Central memory CD4-positive, alpha-beta T cell (primary cell): Measurements from ENCODE around the gene KIRREL1.
"Not testable (repeated sequence)": the region's sequence is repeated elsewhere in the genome, so short reads cannot be mapped to it uniquely, and the experiment has no call there.

Experiments used
- DNase-seq: peaks from one replicate; pipeline ENCODE4 v3.0.0; 2022

The KIRREL1 gene

DNA sequence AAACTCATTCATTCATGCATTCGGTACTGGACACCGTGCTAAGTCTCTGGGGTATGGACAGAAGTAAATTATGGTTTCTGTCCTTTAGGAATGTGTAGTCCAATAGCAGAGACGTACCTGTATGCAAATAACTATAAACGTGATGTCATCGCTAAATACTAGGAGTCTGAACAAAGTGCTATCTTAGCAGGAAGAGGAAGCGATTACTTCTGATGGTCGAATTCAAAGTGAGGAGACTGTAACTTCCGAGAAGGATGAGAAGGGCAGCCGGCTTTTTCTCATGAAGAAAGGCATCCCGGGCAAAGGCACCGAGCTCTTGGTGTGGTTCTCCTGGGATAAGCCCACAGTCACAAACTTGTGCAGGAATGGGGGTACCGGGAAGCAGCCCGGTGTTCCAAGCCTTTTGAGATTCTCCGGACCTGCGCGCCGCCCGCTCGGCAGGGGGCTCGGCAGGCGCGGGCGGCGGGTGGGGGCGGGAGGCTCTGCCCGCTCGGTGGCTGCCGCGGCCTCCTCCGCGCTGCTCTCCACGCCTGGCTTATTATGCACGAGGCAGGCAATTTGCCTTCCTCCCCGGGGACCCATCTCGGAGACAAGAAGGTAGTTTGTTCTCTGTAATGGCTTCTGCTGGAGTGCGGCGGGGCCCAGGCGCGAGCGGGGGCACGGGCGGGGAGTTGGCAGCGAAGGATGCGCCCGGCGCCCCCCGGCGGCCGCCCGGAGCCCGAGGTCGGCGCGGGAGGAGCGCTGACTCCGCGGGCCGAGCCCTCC lies 119.7 kb downstream of the KIRREL1 start:
- DNase-seq, result no peak

DNA sequence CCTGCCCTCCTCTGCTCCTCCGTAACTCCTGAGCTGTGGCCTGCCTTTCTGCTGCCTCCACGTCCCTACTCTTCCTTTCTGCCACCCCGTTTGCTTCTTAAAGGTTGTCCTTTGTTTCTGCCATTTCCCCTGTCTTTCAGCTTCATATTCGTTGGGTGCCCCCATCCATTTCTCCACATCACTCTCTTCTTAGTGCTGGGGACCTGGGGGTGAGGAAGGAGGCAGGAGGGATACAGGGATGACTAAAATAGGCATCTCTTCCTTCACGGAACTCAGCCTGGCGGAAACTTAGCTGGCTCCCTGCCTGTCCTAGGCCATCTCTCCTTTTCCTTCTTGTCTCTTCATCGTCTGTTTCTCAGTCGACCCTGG lies 120.3 kb downstream of the KIRREL1 start:
- DNase-seq, result no peak

DNA sequence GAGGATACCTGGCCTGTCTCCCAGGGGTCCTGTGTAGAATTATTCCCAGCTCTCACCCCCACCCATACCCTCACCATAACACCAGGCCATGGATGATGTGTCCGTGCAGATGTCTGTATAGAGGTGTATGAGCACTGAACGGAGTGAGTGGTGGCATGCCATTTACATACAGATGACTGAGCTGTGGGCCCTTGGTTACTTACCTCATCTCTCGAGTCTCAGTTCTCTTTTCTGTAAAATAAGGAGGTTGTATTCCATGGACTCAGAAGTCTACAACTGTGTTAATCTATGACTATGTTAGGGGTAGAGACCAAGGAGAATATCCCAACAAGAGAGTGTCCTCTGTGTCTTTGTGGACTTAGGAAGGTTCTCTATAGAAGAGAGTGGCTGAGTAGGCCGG lies 121.7 kb downstream of the KIRREL1 start:
- no peak for DNase-seq

DNA sequence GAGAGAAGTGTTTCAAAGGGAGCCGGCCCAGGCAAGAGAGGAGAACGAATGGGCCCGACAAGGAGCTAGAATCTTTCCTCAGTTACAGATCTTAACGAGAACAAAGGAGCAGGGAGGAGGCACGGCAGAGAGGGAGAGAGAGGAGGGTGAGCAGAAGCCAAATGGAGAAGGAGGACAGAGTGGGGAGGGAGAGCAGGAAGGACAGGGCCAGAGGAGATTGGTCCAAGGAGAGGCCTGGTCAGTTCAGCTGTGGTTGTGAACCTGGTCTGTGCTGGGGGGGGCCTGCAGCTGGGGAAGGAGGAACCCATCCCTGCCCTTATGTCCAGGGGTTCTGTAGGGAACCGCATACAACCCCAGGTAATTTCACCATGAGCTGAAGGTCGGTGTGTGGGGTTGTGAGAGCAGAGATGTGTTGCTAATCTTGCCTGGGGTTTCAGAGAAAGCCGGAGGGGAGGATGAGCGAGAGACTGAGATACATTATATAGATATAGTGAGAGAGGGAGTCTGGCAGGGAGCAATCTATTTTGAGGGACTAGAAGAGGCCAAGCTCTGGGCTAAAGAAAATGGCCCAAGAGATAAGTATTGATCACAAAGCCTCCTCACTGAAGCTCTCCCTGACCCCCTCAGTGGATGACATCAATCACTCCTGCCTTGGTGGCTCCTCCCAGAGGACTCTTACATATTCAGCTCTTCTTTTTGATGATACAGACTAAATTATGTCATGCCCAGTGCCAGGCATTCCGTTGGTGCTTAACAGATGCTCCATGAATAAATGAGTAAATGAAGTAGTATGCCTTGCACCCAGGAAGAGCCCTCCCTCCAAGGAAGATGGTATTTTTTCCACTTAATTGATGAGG lies 123.1 kb downstream of the KIRREL1 start:
- DNase-seq, result no peak

DNA sequence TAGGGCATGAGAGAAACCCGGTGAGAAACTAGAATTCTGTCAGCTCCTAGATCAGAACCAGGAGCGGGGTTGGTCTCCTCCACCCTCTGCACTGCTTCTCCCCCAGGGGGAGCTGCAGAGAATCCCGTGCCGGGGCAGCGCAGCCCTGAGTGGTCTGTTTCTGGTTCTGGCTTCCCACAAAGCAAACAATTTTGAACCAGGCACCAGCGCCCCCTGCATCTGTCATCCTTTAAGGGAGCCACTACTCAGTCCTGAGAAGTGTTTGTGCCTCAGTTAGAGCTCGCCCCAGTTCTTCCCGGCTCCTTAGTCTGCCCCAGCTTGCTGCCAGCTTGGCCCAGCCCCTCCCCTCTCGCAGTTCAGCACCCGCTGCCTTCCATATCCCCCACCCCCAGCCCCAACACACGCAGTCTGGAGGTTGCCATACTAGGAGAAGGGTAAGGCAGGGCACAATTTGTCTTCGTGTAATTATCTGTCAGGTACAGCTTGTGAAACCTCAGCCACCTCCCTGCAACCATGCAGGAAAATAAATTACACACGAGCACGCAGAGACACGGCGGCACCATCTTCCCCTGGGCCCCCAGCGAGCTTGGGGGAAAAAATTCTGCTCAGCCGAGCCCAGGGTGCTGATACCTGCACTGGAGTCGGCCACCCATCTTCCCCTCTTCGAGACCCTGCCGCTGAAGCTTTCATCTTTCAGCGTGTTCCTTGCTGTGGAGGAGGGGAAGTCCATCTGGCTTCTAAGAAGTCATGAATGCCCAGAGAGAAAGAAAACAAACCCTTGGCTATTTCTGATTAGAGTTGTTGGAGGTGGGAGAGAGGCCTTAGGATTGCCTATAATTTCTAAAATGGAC lies 124.6 kb downstream of the KIRREL1 start:
- no peak for DNase-seq

DNA sequence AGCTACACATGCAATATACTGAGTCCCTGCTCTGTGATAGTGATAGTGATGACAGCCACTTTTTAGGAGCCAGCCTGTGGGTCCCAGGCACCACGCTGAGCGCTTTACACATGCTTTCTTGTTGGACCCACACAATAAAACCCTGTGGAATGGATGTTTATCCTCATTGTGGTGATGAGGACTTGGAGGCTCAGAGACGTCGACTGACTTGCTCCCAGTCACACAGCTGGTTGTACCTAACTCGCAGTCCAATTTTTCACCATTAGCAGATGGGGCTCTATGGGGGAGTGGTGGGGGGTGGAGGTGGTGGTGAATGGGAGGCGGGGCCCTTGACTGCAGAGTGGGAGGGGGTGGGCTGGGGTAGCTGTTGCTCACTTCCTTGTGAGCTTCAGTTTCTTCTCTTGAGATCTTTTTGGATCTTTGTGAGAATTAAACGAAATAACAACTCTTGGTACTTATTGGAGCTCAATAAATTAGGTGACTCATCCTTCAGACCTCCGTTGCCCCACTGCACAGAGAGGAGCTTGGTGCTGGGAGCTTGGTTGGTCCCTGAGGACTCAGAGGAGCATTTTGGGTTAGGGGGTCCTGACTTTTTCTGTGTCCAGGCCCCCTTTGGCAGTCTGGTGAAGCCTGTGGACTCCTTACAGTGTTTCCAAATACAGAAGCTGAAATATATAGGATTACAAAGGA lies 125.4 kb downstream of the KIRREL1 start:
- no peak for DNase-seq

DNA sequence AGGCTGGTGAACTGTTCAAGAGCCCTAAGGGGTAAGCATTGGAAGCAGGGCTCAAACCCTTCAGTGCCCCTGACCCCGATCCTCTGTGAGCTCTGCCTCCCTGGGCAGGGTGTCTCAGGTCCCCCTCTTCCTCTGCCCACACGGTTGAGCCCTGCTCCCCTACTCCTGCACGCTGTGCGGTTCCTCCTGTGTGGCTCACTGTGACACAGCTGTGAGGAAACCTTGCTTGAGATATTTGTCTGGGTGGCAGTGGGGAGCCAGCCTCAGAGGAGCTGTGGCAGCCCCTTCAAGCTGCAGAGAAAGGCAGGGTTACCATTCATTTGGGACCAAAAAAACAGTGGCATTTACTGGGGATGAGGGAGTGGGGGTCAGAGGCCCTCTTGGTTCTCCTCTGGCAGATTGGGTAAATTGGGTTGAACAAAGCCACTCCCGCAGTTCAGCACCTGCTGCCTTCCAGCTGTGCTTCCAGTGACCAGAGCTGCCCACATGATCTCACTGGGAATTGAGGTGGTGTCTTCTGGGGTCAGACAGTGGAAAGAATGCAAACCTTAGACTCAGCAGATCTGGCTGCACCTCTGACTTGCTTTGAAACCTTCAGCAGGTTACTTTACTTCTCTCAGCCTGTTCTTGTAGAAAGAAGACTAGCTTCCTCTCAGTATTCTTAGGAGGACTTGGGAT lies 126.7 kb downstream of the KIRREL1 start:
- no peak for DNase-seq

DNA sequence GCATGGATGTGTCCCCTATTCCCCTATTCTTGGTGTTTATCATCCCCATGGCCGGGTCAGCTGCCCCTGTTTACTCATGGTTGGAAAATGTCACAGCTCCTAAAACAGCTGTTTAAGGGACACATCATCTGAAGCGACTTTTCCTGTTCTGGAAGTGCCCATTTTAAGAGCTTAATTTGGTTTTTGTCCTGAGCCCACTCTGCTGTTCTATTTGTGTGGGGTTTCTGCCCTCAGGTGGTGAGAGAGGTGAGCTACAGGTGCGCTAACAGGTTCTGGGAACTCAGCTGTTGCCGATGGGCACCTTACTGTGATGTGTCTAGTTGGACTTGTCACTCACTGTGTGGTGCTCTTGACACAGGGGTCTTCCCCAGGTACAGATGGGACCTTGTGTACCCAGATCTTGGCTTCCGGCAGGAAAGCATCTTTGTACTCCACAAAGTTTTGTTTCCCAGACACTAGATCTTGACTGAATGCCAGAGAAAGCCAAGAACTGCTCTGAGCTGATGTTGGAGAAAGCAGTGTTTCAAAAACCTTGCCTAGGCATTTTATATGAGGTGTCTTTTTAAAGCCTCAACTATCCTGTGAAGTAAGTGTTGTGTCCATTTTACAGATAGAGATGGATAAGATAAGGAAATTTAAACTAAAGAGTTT lies 128.3 kb downstream of the KIRREL1 start:
- DNase-seq, result no peak

DNA sequence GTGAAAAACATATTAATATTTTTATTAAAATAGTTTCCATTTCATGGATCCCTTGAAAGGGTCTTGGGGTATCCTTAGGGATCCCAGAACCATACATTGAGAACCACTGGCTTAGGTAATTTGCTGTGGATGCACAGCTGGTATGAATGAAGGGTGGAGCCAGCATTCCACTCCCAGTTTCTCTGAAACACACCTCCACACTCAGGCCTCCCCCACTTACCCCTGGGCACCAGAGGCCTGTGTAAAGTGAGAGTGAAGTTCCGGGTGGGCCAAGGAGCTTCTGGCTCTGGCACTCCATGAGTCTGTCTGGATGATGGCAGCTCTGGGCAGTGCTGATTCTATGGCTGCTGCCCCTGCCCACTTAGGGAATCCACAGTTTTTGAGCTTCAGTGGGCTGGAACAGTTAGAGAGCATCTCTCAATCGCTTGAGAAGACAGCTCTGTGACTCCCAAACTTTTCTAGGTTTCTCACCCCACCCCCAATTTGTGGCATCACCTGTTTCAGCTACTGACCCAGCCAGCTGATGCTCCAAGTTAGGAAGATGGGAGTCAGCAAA lies 129.5 kb downstream of the KIRREL1 start:
- DNase-seq, result no peak

DNA sequence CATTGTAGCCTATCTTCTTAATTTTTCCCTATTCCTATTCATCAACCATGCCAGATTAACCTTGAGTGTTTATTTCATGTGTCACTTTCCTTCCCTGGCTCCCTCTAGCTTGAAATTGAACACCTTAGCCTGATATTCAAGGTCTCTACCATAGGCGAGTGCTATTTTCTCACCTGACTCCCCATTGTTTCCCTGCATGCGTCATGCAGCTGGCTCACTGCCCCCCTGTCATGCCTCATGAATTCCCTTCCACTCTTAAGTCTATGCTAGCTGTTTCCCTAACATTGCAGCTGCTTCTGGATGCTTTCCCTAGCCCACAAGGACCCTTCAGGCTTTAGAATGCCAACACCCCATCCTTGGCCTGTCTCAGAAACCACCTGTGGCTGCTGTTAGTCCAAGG lies 130.6 kb downstream of the KIRREL1 start:
- no peak for DNase-seq

DNA sequence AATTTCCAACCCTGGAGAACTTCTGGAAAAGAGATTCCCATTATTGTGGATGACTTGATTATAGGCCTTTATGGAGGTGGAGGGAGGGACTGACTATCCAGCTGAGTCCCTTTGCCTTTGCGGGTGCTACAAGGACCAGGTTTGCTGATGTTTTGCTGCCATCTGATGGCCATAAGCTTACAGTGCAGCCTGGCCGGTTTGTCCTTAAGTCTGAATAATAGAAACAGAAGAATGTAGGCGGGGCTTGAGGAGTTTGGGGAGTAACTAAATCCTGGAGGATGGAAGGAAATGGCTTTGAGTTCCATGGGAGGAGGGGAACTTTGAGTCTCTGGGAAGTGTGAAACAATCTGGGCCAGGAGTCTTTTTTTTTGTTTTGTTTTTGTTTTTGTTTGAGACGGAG lies 131.6 kb downstream of the KIRREL1 start:
- peak; percentile 39 for DNase-seq

DNA sequence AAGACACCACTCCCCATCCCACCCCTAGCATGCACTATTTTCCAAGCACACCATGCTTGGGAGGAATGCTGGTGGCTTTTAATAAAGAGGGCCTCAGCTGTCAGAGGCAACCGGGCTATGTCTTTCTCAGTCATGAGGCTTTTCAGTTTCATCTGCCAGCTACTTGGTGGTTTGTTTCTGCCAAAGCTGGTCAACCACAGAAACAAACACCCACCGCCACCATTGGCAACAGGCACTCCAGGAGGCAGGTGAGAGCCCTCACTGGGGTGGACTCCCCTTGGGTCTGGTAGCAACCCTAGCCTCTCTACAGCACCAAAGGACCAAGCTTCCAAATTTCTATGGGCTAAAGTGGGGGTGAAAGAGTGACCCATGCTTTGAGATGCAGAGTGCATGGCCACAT lies 133.0 kb downstream of the KIRREL1 start:
- no peak for DNase-seq

DNA sequence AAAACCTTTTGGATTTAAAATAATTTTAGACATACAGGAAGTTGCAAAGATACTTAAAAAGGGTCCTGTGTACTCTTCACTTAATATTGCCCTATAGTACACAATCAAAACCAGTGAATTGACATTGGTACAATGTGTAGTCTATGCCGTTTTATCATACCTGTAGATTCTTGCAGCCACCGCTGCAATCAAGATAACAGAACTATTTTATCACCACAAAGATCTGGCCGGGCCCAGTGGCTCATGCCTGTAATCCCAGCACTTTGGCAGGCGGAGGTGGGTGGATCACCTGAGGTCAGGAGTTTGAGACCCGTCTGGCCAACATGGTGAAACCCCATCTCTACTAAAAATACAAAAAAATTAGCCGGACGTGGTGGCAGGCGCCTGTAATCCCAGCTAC lies 135.1 kb downstream of the KIRREL1 start:
- DNase-seq, result not testable (repeated sequence)

DNA sequence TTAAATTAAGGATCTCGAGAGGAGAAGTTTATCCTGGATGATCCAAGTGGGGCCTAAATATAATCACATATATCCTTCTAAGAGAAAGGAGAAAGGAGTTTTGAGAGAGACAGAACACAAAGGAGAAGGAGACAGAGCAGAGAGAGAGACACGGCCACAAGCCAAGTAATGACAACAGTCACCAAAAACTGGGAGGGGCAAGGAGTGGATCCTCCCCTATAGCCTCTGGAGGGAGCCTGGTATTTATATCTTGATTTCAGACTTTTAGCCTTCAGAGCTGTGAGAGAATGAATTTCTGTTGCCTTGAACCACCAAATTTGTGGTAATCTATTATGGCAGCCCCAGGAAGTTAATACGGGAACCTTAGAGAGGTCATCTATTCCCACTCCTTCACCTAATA lies 137.8 kb downstream of the KIRREL1 start:
- DNase-seq, result no peak

DNA sequence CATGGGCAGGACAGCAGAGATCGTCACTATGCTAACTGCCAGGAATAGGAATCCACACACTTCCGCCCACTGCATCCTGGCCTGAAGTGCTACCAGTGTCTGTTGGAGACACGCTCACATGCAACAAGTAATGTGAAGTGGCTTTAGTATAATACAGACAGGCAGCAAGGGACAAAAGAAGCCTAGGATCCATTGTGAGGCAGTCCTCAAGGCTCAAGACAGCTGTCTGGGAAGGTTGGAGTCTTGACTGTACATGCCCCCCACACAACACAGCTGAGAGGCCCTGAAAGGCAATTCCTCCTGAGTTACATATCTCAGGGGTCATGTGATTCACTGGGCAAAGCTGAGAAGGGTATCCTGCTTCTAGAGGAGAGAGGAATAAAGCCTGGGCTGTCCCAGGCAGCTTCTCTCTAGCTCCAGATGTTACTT lies 147.3 kb downstream of the KIRREL1 start:
- DNase-seq, result no peak

DNA sequence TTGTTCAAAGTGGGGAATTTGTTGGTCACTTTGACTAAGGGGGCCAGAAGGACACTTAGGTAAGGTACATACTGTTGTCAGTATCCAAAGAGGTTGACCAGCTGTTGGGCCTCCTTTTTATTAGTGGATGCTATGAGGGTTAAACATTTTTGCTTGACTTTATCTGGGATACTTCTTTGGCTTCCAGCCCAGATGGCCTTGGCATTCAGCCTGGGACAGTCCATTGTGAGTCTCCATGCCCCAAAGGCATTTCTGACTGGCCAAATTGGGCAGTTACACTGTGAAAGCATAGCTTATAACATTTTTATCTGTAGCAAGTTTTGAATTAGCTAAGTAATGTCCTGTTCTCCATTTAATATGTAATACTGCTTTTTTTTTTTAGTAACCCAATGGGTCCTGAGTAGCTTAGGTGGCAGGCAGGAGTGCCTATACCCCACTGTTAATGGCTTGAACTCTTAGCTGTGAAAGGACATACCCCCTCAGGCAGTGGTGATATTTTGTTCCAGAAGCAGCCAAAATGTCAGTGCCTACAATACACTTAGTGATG lies 151.8 kb downstream of the KIRREL1 start:
- no peak for DNase-seq

DNA sequence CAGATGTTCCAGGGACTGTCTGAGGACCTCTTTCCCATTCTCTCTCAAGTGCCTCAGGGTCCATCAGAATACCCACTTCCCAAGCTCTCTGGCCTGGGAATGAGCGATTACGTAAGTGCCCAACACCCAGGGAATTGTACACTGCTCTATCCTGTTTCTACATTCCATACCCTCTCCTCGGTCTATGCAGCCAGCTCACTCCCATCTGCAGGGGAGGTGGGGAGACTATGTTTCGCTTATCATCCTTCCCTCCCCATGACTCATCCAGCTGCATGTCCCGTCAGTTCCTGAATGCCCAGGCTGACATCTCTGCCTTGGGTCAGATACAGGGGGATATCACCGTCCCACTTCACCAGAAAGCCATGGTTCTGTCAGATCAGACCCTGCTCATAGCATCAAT lies 152.7 kb downstream of the KIRREL1 start:
- no peak for DNase-seq

DNA sequence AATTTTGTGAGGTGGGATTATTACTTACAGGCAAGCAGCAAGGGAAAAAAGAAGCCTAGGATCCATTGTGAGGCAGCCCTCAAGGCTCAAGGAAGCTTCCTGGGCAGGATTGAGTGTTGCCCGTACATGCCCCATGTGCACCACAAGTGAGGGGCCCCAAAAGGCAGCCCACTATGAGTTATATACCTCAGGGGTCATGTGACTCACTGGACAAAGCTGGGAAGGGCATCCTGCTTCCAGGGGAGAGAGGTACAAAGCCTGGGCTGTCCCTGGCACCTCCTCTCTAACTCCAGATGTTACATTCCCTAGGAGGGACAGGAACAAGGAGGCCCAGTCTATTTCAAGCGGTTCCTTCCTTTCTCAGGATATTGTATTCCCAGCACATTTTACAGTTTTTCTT lies 153.3 kb downstream of the KIRREL1 start:
- DNase-seq, result no peak

DNA sequence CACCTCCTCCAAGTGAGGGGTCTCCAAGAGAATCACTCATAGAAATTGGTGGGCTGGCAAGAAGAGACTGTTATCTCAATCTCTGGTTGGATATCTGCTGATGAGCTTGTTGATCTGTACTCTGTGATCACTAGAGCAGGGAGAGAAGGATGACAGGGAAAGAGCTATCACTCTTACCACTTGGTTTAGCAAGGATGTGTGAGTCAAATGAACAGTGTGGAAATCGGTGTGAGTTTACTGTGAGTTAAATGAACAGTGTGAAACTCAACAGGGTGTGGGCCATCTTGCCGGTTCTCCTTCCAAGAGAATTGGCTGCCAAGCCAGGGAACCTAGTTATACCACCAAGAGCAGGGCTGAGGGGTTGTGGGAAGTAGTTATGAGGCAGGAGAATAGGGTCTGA lies 154.0 kb downstream of the KIRREL1 start:
- no peak for DNase-seq

DNA sequence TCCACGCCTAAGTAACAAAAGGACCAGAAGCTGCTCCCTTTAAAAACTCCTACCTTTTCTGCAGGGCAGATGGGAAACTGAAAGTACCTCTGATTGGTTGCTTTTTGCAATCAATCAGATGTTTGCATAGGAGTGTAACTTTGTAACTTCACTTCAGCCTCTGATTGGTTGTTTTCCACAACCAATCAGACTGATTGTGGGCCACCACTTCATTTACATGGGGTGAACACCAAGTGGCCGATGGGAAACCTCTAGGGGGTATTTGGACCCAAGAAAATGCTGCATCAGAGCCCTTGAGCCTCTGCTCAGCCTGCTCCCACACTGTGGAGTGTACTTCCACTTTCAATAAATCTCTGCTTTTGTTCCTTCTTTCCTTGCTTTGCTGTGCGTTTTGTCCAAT lies 154.4 kb downstream of the KIRREL1 start:
- DNase-seq, result no peak

DNA sequence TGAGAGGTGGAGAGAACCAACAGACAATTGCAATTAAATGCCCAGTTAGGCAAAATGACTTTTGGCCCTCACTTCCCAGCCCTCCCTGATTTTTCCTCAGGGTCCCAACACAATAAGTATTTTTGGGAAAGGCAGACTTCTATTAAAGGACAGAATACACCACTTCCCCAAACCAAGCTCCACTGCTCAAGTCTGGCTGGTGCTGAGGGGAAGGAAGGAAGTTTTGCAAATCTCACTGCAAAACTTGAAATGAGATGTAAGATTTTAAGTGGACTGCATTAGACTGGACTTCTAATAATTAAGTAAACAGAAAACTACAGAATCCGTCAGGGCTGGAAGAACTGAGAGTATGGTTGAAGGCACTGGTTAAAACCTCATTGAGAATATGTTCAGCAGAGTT lies 155.0 kb downstream of the KIRREL1 start:
- no peak for DNase-seq
